Stimulated activated CD8-positive, alpha-beta memory T cell treated with anti-CD3 and anti-CD28 coated beads, Interleukin-15, amount 100 ng/mL, for 1 hour (primary cell): ENCODE data around the gene MGAT5.

Source experiments
- DNase-seq: peaks from one replicate; pipeline ENCODE4 v3.0.0-alpha.2; 2020; ENCODE audit warnings: low read depth

Gene MGAT5

DNA sequence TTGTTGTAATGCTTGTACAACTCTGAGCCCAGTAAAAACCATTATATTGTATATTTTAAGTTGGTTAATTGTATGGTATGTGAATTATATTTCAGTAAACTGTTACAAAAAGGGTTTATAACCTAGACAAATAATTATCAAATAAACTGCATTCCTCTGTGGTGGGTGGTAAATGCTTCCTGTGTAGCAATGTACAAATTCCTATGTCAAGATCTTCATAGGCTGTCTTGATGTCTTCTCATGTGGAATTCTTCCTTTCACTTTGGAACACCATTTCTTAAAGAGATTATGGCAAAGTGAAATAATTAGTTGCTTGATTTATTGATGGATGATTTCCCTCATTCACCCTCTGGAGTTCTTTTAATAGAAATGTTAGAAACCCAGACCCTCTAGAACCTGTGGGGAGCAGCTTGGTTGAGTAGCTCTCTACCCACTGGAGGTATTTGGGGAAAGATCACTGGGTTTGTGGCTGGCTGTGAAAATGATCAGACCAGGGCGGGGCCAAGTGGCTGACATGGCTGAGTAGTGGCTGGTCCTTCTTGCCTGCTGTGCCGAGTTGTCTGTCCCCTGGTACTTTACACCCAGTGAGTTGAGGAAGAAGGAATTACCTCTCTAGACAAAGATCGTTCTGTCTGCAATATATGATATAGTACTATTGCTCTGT is 22.4 kb upstream of the MGAT5 start:
- no peak for DNase-seq

- no peak for DNase-seq
Measured at GRCh38 chr2:134231965-134232340, 21.9 kb upstream of the MGAT5 start.

GRCh38 chr2:134232461-134232860 is 21.4 kb upstream of the MGAT5 start:
- DNase-seq: no peak

- DNase-seq: no peak
Measured at GRCh38 chr2:134232868-134233727, 20.8 kb upstream of the MGAT5 start.

DNA sequence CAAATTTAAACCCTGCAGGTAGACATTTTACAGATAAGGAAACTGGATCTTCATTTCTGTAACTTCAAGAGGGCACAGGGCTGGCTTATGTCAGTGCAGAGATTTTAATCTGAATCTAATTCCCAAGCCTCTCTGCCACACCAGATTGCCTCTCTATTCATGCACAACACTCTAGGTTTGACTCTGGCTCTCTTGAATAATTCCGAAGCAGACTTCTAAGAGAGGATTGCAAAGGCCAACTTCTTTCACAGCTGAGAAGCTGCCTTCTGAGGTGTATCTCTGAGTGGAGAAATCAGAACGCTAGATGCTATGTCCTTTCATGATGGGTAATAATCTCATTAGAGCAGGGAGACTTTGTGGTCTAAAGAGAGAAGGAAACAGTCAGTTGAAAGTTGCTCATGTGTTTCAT is 20.1 kb upstream of the MGAT5 start:
- DNase-seq: no peak

DNA sequence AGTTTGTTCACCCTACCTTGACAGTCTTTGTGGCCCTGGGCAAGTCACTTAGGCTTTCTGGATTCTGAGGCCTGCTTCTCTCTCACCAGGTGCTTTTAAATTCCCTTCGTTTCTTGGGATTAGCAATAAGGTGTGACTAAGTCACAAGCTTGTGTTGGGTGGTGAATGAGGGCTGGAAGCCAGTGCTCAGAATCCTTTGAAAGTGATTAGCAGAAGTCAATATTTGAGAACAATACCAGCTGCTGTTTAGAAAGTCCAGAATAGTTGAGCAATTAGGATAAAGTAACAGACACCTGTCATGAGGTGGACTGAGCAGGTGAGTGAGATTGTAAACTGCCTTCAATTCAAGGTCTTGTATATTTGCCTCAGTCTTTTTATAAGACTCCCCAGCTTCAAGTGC is 19.3 kb upstream of the MGAT5 start:
- DNase-seq: no peak

DNA sequence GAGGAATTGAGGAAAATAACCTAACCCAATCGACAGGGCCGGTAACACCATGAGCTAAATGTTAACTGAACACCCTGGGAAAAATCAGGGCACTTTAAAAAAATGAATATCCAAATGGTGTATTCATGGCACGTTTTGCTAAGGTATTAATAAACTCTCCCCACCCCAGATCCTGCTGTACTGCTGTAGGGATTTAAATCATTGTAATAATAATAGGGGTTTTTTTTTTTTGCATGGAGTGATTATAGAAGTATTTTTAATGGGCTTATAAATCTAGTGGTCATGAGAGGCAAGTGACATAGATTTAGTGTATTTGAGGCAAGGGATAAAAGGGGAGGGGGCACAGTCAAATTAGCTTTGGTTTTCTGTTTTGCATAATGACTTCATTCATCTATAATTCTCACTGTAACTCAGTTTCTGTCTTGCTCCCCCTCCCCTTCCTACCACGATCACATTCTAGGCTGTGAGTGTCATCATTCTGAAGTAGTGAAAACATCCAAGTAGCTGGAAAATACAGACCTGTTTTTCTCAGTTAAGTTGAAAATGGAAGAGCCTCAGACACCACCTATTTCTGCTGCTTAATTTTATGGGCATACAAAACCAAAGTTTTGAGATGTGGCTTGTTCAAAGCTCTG is 18.2 kb upstream of the MGAT5 start:
- DNase-seq: no peak

DNA sequence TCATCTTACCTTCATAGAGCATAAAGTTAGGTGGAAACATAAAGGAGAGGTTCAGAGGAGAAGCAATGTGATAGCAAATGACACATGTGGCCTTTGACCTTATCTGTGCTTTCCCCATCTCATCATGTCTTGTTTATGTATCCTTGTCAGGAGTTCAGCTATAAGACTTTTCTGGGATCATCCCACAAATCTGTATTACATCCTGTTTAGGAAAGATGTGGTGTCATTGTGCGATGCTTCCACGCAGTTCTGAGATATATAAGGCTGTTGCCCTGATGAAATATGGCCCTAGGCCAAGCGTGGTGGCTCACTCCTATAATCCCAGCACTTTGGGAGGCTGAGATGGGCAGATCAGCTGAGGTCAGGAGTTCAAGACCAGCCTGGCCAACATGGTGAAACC is 15.5 kb upstream of the MGAT5 start:
- no peak for DNase-seq

DNA sequence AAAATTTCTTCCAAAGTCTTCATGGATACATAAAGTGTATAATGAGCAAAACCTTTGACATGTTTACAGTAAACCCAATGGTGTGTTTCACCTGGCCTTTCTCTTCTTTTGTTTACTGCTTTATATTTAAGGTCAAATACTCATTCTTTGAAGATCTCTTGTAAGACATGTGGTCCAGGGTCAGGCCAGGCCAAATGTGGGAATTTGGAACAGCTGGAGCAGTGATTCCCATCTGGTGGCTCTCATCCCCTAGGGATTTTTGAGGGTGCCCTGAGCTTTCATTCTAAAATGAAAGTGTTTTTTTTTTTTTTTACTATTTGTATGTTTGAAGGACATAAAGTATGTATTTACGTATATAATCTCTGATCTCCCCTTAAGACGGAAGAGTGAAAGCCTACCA is 13.8 kb upstream of the MGAT5 start:
- no peak for DNase-seq

DNA sequence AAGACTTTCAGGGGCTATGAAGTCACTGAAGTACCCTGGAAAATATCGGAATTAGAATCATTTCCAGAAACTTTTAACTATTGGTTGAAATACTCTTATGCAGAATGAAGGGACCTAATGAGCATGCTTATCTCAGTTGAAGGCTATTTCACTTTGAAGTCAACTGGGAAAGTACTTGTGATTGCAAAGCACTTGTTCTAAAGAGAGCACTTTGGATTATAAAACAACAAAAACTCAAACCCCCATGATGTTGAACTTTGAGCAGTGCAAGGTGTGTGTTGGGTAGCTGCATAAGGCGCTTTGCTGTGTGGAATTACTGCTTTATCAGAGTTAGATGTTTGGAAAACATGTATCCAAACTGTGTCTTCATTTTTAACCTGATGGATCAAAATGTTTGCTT is 12.0 kb upstream of the MGAT5 start:
- no peak for DNase-seq

DNA sequence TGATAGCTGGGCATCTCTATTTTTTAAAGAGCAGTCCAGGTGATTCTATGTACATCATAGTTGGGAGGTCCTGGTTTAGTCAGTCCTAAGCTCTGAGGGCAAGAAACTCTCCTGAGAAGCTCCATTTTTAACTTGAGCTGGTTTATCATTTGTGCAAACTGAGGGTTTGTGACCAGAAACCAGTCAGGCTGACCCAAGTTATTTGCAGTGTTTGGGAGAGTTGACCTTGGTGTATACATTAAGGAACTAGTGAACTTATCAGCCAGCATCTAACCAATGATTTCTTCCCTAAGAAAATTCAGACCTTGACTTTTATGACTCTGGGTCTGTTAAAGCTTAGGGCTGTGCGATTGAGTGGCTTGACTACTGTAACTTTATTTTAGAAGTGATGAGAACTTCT is 10.6 kb upstream of the MGAT5 start:
- DNase-seq: no peak

DNA sequence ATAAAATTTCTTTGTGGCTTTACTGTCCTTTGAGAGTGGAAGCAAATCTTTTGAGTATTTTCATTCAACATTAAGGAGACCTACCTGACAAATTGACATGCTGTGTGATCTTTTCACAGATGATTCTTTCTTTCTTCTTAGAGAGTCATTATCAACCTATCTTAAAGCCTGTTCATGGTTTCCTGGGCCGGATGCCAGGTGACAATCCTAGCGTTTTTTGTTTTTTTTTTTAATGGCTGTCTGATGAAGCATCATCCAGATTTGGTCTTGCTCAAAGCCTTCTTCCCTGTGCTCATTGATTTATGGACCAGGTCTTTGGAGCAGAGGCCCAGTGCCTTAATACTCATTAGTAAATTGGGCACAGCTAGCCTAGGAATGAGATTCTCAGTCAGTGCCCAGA is 9.8 kb upstream of the MGAT5 start:
- no peak for DNase-seq

- no peak for DNase-seq
Measured at GRCh38 chr2:134244587-134244986, 9.3 kb upstream of the MGAT5 start.

DNA sequence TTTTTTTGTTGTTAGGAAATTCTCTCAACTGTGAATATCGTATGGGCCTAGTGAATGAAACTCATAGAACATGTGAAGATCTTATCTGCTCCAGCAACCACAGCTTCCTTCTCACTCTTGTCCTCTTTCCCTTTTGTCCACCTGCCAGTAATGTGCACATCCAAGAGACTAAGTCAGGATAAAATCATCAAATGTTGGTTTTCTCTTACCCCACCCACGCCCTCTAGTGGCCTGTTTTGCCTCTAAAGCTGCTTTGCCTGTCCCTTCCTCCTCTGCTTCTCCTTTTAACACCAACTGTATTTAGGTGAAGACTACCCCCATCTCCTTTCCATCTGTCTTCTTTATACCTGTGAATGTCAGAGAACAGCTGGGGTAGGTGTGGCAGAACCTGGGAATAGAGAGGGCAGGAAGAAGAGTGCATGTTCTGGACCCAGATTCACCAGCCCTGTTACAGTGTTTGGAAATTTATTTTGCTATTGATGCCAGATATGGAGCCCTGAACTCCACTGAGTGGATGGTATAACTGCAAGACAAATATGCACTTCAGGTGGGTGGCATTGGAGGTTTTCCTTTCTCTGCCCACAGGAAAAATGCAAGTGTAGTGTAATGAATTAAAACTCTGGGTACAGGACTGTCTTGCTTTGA is 8.4 kb upstream of the MGAT5 start:
- peak; percentile 80 for DNase-seq

- no peak for DNase-seq
Measured at GRCh38 chr2:134246154-134246874, 7.6 kb upstream of the MGAT5 start.

DNA sequence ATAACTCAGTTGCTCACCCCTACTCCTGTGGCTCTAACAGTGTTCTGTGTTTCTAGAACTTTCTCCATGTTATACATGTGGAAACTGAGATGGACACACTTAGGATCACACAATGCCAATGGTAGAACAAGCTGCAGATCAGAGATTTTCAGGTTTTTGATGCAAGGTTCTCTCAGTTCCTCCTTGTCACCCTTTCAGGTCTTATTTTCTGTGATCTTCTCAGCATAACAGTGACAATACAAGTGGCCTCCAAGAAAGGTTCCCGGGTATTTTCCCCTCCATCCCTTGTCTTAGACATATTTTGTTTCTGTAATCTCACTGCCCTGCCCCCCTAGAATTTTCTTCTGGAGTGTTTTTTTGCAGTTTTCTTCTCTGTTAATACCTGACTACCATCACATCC is 6.2 kb upstream of the MGAT5 start:
- DNase-seq: no peak

DNA sequence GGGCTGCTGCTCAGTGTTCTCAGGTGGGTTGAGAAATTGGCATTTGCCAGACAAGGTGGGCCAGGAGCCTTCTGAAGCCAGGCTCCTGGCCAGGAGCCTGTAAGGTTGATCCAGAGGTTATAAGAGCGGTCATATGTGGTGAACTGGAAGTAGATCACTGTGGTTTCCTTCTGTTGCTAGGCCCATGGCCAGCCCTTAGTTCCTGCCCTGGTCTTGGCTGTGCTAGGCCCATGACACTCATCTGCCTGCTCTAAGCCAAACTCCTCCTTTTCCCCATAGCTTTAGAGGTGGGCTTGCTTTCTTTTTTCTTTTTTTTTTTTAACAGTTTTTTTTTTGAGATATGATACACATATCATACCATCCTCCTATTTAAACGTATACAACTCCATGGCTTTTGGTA is 5.0 kb upstream of the MGAT5 start:
- DNase-seq: no peak

DNA sequence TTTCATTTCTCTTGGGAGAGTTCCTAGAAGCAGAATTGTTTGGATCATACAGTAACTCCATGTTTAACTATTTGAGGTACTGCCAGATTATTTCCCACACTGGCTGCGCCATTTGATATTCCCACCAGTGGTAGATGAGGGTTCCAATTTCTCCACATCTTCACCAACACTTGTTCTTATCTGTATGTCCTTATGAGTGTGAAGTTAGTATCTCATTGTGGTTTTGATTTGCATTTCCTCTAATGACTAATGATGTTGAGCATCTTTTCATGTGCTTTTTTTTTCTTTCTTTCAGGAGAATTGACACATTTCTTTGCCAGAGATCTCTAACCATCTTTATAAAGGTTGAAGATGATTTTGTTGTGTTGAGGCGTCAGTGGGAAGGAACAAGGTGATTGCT is 4.1 kb upstream of the MGAT5 start:
- DNase-seq: no peak

DNA sequence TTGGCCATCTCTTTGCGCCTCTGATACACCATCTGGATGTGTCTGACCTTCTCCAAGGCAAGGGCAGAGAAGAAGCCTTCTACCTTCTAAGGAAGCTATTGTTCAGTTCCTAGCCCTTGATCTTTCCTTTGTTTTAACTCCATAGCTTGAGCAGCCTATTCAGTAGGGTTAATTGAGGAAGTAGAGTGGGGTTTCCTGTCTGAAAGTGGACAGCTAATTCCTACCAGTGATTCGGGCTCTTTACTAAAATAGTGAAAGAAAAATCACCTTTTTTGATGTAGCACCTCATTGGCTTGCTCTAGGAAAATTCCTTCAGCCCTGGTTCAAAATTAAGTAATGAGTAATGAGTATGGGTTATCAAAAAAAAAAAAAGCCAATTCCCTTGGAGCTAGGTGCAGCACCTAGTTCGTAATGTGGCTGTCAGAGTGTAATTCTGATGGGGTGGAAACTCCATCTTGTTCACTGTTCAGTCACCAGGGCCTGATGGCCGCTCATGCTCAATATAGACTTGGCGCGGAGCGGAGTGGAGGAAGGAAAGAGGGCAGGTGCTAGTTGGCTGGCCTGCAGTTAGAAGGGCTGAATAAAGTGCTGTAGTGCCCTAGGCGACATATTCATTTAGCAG is 2.9 kb upstream of the MGAT5 start:
- no peak for DNase-seq

- DNase-seq: no peak
Measured at GRCh38 chr2:134252092-134252750, 1.7 kb upstream of the MGAT5 start.

- DNase-seq: no peak
Measured at GRCh38 chr2:134253117-134253704, 661 bp upstream of the MGAT5 start.
